Measurements from ENCODE around the gene SLC25A42.
"Not testable (repeated sequence)": the region's sequence is repeated elsewhere in the genome, so short reads cannot be mapped to it uniquely, and the experiment has no call there.

SLC25A42 gene

DNA sequence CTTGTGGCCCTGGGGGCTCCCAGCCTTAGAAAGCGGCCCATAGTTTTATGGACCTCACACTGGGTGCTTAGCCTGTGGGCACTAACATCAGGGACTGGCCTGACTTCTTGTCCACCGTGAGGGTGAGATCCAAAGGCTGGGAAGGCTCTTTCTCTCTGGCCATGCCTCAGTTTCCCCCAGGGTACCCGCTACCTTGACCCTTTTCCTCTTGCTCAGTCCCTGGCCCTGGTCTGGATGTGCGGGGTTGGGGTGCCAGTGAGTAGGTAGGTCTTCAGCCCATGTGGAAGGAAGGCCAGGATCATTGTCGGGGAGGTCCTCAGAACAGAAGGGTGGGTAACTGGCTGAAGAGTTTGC lies 76.1 kb downstream of the SLC25A42 start:
- DNase-seq: no peak

- no peak for DNase-seq
These were observed 76.7 kb downstream of the SLC25A42 start for GRCh38 chr19:19140476-19140875.

GRCh38 chr19:19142347-19142746 lies 78.6 kb downstream of the SLC25A42 start:
- no peak for DNase-seq

GRCh38 chr19:19145281-19145680 lies 81.5 kb downstream of the SLC25A42 start:
- no peak for DNase-seq

DNA sequence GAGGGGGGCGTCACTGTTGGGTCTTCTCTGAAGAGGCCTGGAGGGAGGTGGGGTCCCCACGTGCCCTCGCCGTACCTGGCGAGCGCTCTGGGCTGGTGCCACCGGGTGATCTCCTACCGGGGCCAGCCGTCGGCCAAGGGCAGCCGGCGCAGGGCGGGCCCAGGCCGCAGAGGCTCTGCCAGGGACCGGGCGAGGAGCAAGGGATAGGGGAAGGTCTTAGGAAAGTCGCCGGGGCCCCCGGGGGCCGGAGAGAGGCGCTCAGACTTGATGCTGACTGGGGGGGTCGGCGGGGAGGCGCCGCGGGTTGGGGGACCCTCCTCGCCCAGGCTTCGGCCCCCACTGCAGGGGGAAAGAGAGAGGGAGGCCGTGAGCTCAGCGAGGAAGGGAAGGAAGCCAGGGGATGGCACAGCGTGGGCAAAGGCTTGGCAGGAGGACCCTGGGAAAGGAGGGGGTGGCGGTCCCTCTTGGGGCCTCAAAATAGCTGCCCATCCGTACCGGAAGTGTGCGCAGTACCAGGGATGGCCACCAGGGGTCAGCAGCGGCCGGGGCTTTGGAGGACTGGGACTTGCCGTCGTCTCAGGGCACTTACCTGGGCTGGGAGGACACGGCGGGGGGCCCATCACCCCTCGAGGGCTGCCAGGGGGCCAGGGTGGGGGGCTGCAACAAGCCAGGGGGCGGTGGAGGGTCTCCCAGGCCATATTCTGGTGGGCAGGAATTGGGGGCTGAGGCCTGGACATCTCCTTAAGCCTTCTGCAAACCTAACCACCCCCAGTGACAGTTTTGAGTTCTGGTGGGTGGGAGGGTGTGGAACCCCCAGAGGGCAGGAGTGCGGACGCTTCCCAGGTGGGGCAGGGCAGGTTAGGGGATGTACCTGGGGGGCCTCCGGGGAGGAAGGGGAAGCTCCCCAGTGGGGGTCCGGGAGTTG lies 82.2 kb downstream of the SLC25A42 start:
- DNase-seq: peak; percentile 54

GRCh38 chr19:19146865-19147264 lies 83.1 kb downstream of the SLC25A42 start:
- DNase-seq: no peak

- DNase-seq: no peak
These were observed 83.5 kb downstream of the SLC25A42 start for GRCh38 chr19:19147344-19147743.

GRCh38 chr19:19148504-19148903 lies 84.7 kb downstream of the SLC25A42 start:
- not testable (repeated sequence) for DNase-seq

DNA sequence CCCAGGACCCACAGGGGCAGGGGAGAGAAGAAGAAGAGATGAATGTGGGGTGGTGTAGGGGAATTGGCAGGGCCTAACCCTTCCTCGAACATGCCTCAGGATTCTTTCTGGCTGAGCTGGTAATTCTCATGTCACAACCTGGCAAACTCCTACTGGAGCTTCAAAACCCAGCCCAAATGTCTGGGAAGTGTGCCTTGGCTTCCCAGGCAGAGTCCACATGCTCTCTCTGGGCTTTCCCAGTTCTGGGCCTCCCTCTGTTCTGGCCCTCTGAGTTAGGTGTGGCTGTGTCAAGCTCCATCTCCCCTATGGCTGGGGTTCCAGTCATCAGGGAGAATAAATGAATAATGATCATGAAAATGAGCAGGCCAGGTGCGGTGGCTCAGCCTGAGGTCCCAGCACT lies 85.6 kb downstream of the SLC25A42 start:
- DNase-seq: no peak

DNA sequence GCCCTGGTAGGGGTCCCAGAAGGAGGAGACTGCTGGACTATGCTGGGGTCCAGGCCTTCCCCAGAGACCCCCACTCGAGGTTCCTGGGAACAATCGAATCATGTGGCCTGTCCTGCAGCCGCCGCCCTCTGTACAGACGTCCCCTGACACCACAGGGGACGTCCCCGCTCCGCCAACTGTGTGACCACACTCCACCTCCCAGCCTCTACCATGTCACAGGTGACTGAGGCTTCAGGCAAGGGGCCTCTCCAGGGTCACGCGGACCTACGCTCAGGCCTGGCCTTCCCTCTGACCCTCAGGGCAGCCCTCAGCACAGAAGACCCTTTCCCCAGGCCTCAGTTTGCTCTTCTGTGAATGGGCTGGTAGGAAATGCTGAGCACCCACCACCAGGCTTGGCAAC lies 87.6 kb downstream of the SLC25A42 start:
- DNase-seq: no peak

GRCh38 chr19:19152668-19153384 lies 89.0 kb downstream of the SLC25A42 start:
- DNase-seq: no peak

GRCh38 chr19:19154768-19155494 lies 91.1 kb downstream of the SLC25A42 start:
- DNase-seq: no peak

- no peak for DNase-seq
These were observed 91.9 kb downstream of the SLC25A42 start for GRCh38 chr19:19155495-19156219.

DNA sequence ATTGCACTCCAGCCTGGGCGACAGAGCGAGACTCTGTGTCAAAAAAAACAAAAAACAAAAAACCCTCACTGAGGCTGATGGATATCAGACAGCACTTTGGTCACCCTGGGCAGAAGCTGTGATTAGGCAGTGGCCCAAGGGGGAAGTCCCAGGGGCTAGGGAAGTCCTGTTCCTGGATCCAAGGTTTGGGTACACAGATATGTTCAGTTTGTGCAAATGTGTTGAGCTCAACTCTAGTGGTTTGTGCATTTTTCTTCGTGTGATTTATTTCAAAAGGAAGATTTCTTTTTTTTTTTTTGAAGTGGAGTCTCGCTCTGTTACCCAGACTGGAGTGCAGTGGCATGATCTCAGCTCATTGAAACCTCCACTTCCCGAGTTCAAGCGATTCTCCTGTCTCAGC lies 94.0 kb downstream of the SLC25A42 start:
- no peak for DNase-seq

DNA sequence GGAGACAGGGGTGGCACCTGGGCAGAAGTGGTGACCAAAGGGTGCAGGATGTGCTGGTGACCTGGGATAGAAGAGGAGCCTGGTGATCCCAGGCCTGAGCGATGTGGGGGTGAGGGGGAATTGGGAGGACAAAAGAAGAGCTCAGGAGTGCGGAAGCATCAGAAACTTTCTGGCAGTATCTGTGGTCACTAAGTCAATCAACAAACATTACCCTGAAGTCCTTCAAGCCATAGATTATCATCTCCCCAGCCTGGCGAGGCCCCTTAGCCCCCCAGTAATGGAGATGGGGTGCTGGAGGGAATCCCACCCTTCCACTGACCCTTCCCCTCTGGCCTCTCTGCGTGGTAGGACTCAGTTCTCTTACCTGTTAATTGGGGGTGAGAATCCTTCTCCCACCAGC lies 95.7 kb downstream of the SLC25A42 start:
- no peak for DNase-seq

DNA sequence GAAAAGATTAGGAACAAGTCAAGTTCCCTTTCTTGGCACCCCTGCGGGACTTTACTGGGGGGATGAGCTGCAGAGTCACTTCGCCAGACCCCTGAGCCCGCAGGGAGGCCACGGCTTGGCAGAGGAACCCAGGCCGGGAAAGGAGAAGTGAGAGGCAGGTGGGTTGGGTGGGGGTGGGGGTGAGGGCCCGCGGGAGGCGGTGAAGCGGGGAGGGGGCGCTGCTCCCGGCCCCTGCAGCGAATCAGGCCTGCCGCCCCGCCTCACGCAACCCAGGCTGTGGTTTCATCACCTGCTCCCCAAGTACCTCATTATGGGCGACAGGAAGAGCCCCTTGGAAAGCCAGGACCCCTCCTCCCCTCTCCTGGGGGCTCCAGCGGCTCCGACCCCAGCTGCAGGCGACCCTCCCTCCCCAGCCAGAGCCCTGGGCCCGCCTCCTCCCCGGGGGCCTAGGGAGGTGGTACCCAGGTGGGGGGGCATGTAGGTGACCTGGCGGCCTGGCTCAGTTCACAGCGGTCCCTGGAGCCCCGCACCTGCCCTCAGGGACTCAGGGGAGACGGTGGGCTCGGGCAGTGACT lies 96.8 kb downstream of the SLC25A42 start:
- no peak for DNase-seq

- no peak for DNase-seq
These were observed 98.7 kb downstream of the SLC25A42 start for GRCh38 chr19:19162495-19162894.

All from NCI-H1105 (cell line).